NCI-H1092 treated with DMSO at 0.1 percent for 48 hours (cell line): ENCODE data around the gene KDELR1.

Experiments used
- DNase-seq: peaks from one replicate; lab custom pipeline; 2025; lab: John Stamatoyannopoulos, UW

The KDELR1 gene

GRCh38 chr19:48371367-48371766, 20.0 kb downstream of the KDELR1 start:
- DNase-seq: no peak

- no peak for DNase-seq
These were observed 20.4 kb downstream of the KDELR1 start for GRCh38 chr19:48370955-48371354.

GRCh38 chr19:48368936-48369335, 22.4 kb downstream of the KDELR1 start:
- DNase-seq: peak; percentile 43

GRCh38 chr19:48367855-48368254, 23.5 kb downstream of the KDELR1 start:
- DNase-seq: no peak

- DNase-seq: no peak
These were observed 25.7 kb downstream of the KDELR1 start for GRCh38 chr19:48365602-48366001.

GRCh38 chr19:48364598-48365348, 26.6 kb downstream of the KDELR1 start:
- DNase-seq: no peak

GRCh38 chr19:48363810-48364597, 27.3 kb downstream of the KDELR1 start, which contains the start of the genes SYNGR4 and TMEM143:
Gene SYNGR4 (plus strand): TSS chr19:48364367. CDS start chr19:48365843, 1,476 bp downstream.
Gene TMEM143 (minus strand): TSS chr19:48363940. CDS start chr19:48363920, 20 bp downstream.
- DNase-seq: peak; percentile 98

- no peak for DNase-seq
These were observed 27.9 kb downstream of the KDELR1 start for GRCh38 chr19:48363500-48363809.

- DNase-seq: peak; percentile 89
These were observed 28.4 kb downstream of the KDELR1 start for GRCh38 chr19:48362716-48363499.

- no peak for DNase-seq
These were observed 29.4 kb downstream of the KDELR1 start for GRCh38 chr19:48361912-48362311.

- no peak for DNase-seq
These were observed 32.2 kb downstream of the KDELR1 start for GRCh38 chr19:48359123-48359522.

GRCh38 chr19:48355365-48355954, 35.9 kb downstream of the KDELR1 start:
- no peak for DNase-seq

- DNase-seq: no peak
These were observed 36.9 kb downstream of the KDELR1 start for GRCh38 chr19:48354332-48354992.

GRCh38 chr19:48353677-48354076, 37.7 kb downstream of the KDELR1 start:
- no peak for DNase-seq

- DNase-seq: peak; percentile 20
These were observed 40.0 kb downstream of the KDELR1 start for GRCh38 chr19:48351341-48351752.

- DNase-seq: no peak
These were observed 40.5 kb downstream of the KDELR1 start for GRCh38 chr19:48350856-48351255.

GRCh38 chr19:48348737-48349136, 42.6 kb downstream of the KDELR1 start:
- no peak for DNase-seq

GRCh38 chr19:48348045-48348444, 43.3 kb downstream of the KDELR1 start:
- no peak for DNase-seq

GRCh38 chr19:48346191-48346590, 45.2 kb downstream of the KDELR1 start:
- DNase-seq: no peak

GRCh38 chr19:48344892-48345291, 46.5 kb downstream of the KDELR1 start:
- DNase-seq: no peak

- DNase-seq: no peak
These were observed 48.4 kb downstream of the KDELR1 start for GRCh38 chr19:48342841-48343540.
